Cardiac muscle cell (in vitro differentiated cells and primary cell): ENCODE data around the gene DEDD2. TPM values are rescaled to one million over a fixed set of nuclear protein-coding genes. Genes with fewer than 3 reads are reported as not detected.

Experiments used
- DNase-seq, 2 donors: peaks; one replicate each; pipeline versions ENCODE4 v3.0.0 to v3.0.0-alpha.2; 2010 to 2017; ENCODE audit warnings: low read depth in 1 of 2, low spot score in 1 of 2
- H3K27ac ChIP-seq: fragments of 200-600 bp; sonication (generic); 2 replicates; pipeline ENCODE4 v1.5.1; 2016
- H3K27me3 ChIP-seq: fragments of 200-600 bp; sonication (generic); 2 replicates; pipeline ENCODE4 v1.6.0; 2016; ENCODE audit warnings: control low read depth
- H3K36me3 ChIP-seq: fragments of 200-600 bp; sonication (generic); 2 replicates; pipeline ENCODE4 v1.5.1; 2016; ENCODE audit warnings: control low read depth
- H3K4me1 ChIP-seq: fragments of 200-600 bp; sonication (generic); 2 replicates; pipeline ENCODE4 v1.8.1; 2017; ENCODE audit warnings: low read depth, mild to moderate bottlenecking, mixed run types
- H3K4me3 ChIP-seq: fragments of 200-600 bp; sonication (generic); 2 replicates; pipeline ENCODE4 v1.5.1; 2016; ENCODE audit warnings: mild to moderate bottlenecking
- H3K9me3 ChIP-seq: fragments of 200-600 bp; sonication (generic); 2 replicates; pipeline ENCODE4 v1.5.1; 2017; ENCODE audit warnings: low read depth, mild to moderate bottlenecking, control low read depth
- CTCF ChIP-seq: IDR thresholded peaks from 2 replicates; pipeline ENCODE4 v1.5.1; 2012; ENCODE audit warnings: low read depth, mild to moderate bottlenecking, low read length
- polyA plus RNA-seq: library from polyadenylated mRNA; unstranded; fragments of >200 nt; fragmentation: Nextera tagmentation; extraction: Ambion mirVana; gene quantifications from 2 replicates; pipeline ENCODE4 v1.2.1, GENCODE V29; 2016
- total RNA-seq: library from RNA; depleted of rRNA; stranded (reverse); fragments of >200 nt; gene quantifications from 2 replicates; pipeline ENCODE4 v1.2.3, GENCODE V29; 2016

The DEDD2 gene
- total and polyA plus RNA-seq, 2 experiments from 2014 or later, result 46.0 to 69.7 TPM

- peaks cover 46% of the 10 kb centered on the region for H3K36me3 ChIP-seq
- no peak for DNase-seq
- no peak for TF ChIP-seq CTCF
Measured at GRCh38 chr19:42230571-42230970, 13.1 kb upstream of the DEDD2 start.

GRCh38 chr19:42229855-42230351 lies 12.4 kb upstream of the DEDD2 start:
- H3K4me1 ChIP-seq, result no peaks in the 10 kb centered on the region
- peaks cover 42% of the 10 kb centered on the region for H3K36me3 ChIP-seq
- H3K4me3 ChIP-seq, result no peak overlapping the region
- no peaks in the 10 kb centered on the region for H3K9me3 ChIP-seq
- no peak for TF ChIP-seq CTCF
- H3K27me3 ChIP-seq, result no peaks in the 10 kb centered on the region
- DNase-seq, result no peak
- H3K27ac ChIP-seq, result peak overlapping the region; percentile 25

More at GRCh38 chr19:42230571-42230970, 13.1 kb upstream of the DEDD2 start:
- Histone ChIP-seq H3K27ac (peak overlapping the region; percentile 39), H3K9me3 (no peaks in the 10 kb centered on the region), H3K4me1 (no peaks in the 10 kb centered on the region), H3K27me3 (no peaks in the 10 kb centered on the region), H3K4me3 (no peak overlapping the region)

GRCh38 chr19:42229301-42229854 lies 11.9 kb upstream of the DEDD2 start:
- DNase-seq, result no peak
- Histone ChIP-seq H3K9me3 (no peaks in the 10 kb centered on the region), H3K36me3 (peaks cover 38% of the 10 kb centered on the region), H3K27ac (peak overlapping the region; percentile 25), H3K4me3 (no peak overlapping the region), H3K4me1 (no peaks in the 10 kb centered on the region), H3K27me3 (no peaks in the 10 kb centered on the region)
- TF ChIP-seq CTCF, result no peak

GRCh38 chr19:42228641-42229040 lies 11.2 kb upstream of the DEDD2 start:
- H3K36me3 ChIP-seq, result peaks cover 33% of the 10 kb centered on the region
- no peak overlapping the region for H3K27ac ChIP-seq
- no peak for DNase-seq
- no peaks in the 10 kb centered on the region for H3K4me1 ChIP-seq
- TF ChIP-seq CTCF, result no peak
- H3K9me3 ChIP-seq, result no peaks in the 10 kb centered on the region
- H3K27me3 ChIP-seq, result no peaks in the 10 kb centered on the region
- H3K4me3 ChIP-seq, result no peak overlapping the region

GRCh38 chr19:42226886-42227285 lies 9.4 kb upstream of the DEDD2 start:
- Histone ChIP-seq H3K27ac (no peak overlapping the region), H3K4me1 (no peaks in the 10 kb centered on the region), H3K9me3 (no peaks in the 10 kb centered on the region), H3K27me3 (no peaks in the 10 kb centered on the region), H3K36me3 (peaks cover 18% of the 10 kb centered on the region), H3K4me3 (no peak overlapping the region)
- TF ChIP-seq CTCF, result no peak
- DNase-seq, result no peak
